HCT116 (cell line): ENCODE measurements around the gene TYK2.

Experiments
- CEBPB ChIP-seq: IDR thresholded peaks from 2 replicates; pipeline ENCODE4 v1.6.1; 2012; ENCODE audit warnings: low read depth
- EZH2 ChIP-seq: fragments of 200-600 bp; sonication (generic); IDR thresholded peaks from 2 replicates; pipeline ENCODE4 v1.6.1; 2017; ENCODE audit warnings: antibody characterized with exemption, mixed run types
- EZH2phosphoT487 ChIP-seq: fragments of 200-600 bp; IDR thresholded peaks from 2 replicates; pipeline ENCODE4 v1.6.1; 2018; ENCODE audit warnings: antibody characterized with exemption, borderline replicate concordance
- JUND ChIP-seq: IDR thresholded peaks from 2 replicates; pipeline ENCODE4 v1.6.1; 2012
- MAX ChIP-seq: IDR thresholded peaks from 2 replicates; pipeline ENCODE4 v1.6.1; 2012
- POLR2A ChIP-seq: IDR thresholded peaks from 2 replicates; pipeline ENCODE4 v1.7.0; 2011; ENCODE audit warnings: borderline replicate concordance; ENCODE audit not compliant: insufficient read depth, insufficient read length; ENCODE audit errors: extremely low read depth
- RAD21 ChIP-seq: IDR thresholded peaks from 2 replicates; pipeline ENCODE4 v1.6.1; 2012; ENCODE audit warnings: low read depth, mild to moderate bottlenecking
- SP1 ChIP-seq: IDR thresholded peaks from 2 replicates; pipeline ENCODE4 v1.6.1; 2012; ENCODE audit warnings: low read depth
- SRF ChIP-seq: IDR thresholded peaks from 2 replicates; pipeline ENCODE4 v1.6.1; 2012; ENCODE audit warnings: low read depth
- TCF7L2 ChIP-seq: IDR thresholded peaks from 2 replicates; pipeline ENCODE4 v1.7.0; 2011; ENCODE audit warnings: borderline replicate concordance, inconsistent platforms; ENCODE audit not compliant: insufficient read depth, insufficient read length; ENCODE audit errors: extremely low read depth
- YY1 ChIP-seq: IDR thresholded peaks from 2 replicates; pipeline ENCODE4 v1.6.1; 2011; ENCODE audit warnings: low read length, low read depth, moderate library complexity, mild to moderate bottlenecking; ENCODE audit not compliant: insufficient replicate concordance; ENCODE audit errors: extremely low read depth
- ZBTB33 ChIP-seq: IDR thresholded peaks from 2 replicates; pipeline ENCODE4 v1.6.1; 2011; ENCODE audit warnings: mild to moderate bottlenecking, low read length, moderate library complexity; ENCODE audit not compliant: insufficient replicate concordance; ENCODE audit errors: extremely low read depth
- TF ChIP-seq, protein P1 (sequence below), 3 experiments: fragments of 200-600 bp in 1 of 3; sonication (generic) in 1 of 3; IDR thresholded peaks in 2 of 3; conservative IDR thresholded peaks in 1 of 3; 2 replicates each; pipeline ENCODE4 v1.5.1; 2012 to 2017; ENCODE audit warnings: low read depth in 2 of 3, low read length in 2 of 3, antibody characterized with exemption in 1 of 3, borderline replicate concordance in 1 of 3, control low read depth in 1 of 3, mild to moderate bottlenecking in 1 of 3, mixed read lengths in 1 of 3, mixed run types in 1 of 3, moderate library complexity in 1 of 3; ENCODE audit not compliant: insufficient read depth in 1 of 3
- TF ChIP-seq, protein P2 (sequence below): IDR thresholded peaks from 2 replicates; pipeline ENCODE4 v1.6.1; 2012

- TF ChIP-seq, protein P1, sequence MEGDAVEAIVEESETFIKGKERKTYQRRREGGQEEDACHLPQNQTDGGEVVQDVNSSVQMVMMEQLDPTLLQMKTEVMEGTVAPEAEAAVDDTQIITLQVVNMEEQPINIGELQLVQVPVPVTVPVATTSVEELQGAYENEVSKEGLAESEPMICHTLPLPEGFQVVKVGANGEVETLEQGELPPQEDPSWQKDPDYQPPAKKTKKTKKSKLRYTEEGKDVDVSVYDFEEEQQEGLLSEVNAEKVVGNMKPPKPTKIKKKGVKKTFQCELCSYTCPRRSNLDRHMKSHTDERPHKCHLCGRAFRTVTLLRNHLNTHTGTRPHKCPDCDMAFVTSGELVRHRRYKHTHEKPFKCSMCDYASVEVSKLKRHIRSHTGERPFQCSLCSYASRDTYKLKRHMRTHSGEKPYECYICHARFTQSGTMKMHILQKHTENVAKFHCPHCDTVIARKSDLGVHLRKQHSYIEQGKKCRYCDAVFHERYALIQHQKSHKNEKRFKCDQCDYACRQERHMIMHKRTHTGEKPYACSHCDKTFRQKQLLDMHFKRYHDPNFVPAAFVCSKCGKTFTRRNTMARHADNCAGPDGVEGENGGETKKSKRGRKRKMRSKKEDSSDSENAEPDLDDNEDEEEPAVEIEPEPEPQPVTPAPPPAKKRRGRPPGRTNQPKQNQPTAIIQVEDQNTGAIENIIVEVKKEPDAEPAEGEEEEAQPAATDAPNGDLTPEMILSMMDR (IDR thresholded peaks at IDR 0.05 in 2 of 3, conservative IDR thresholded peaks at IDR 0.05 in 1 of 3; ENCODE audit: borderline replicate concordance in 1 of 3, insufficient read depth in 1 of 3, low read depth in 2 of 3, low read length in 2 of 3), result no peak
- no peak for TF ChIP-seq SRF
- no peak for TF ChIP-seq POLR2A
- TF ChIP-seq EZH2, result no peak
- TF ChIP-seq EZH2phosphoT487, result no peak
- TF ChIP-seq ZBTB33, result no peak
- no peak for TF ChIP-seq MAX
- TF ChIP-seq YY1, result no peak
- TF ChIP-seq TCF7L2, result no peak
- no peak for TF ChIP-seq SP1
- no peak for TF ChIP-seq CEBPB
- no peak for TF ChIP-seq RAD21
- TF ChIP-seq JUND, result no peak
- TF ChIP-seq, protein P2, sequence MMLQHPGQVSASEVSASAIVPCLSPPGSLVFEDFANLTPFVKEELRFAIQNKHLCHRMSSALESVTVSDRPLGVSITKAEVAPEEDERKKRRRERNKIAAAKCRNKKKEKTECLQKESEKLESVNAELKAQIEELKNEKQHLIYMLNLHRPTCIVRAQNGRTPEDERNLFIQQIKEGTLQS, result no peak
These were observed 50.8 kb downstream of the TYK2 start for GRCh38 chr19:10329555-10329954.
